Stimulated activated CD8-positive, alpha-beta memory T cell treated with anti-CD3 and anti-CD28 coated beads, Interleukin-4, amount 100 ng/mL, for 1 hour (primary cell): ENCODE data around the gene NCDN.

Source experiments
- DNase-seq, 2 donors: peaks; one replicate each; pipeline ENCODE4 v3.0.0-alpha.2; 2020; ENCODE audit warnings: low read depth in 2 of 2, low spot score in 1 of 2

The NCDN gene

DNA sequence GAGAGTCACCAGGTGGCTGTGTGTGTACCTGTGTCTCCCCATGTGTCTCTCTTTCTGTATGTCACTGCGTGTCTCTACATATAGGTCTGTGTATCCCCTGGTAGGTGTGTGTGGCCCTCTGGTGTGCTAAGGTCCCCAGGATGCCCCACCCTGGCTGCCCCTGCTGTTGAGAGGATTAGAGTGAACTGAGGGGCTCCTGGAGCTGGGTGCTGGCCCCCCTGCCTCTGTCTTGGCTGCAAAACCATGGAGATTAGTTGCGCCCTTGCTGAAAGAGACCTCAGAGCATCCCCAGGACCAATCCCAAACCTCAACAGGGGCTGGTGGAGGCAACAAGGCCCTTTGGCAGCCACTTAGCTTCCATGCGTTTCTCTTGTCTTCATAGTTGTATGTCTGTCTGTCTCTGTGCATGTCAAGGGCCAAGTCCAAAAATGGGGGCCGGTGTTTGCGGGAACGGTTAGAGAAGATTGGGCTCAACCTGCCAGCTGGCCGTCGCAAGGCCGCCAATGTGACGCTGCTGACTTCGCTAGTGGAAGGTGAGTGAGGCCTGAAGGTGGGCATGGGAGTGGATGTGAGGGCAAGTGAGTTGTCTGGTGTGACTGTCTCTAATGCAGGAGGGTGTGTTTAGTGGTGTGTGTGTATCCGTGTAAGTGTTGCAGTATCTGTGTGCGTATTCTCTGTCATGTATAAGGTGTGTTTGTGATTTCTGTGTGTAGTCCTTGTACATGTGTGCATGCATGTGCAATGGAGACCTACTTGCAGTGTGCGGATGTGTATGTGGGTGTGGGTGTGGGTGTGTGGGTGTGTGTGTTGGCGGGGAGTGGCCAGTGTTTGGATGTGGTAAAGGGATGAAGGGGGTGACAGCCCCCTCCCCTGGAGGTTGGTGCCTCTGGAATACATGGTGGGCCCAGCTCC, 32.2 kb downstream of the NCDN start:
- DNase-seq, result no peak

DNA sequence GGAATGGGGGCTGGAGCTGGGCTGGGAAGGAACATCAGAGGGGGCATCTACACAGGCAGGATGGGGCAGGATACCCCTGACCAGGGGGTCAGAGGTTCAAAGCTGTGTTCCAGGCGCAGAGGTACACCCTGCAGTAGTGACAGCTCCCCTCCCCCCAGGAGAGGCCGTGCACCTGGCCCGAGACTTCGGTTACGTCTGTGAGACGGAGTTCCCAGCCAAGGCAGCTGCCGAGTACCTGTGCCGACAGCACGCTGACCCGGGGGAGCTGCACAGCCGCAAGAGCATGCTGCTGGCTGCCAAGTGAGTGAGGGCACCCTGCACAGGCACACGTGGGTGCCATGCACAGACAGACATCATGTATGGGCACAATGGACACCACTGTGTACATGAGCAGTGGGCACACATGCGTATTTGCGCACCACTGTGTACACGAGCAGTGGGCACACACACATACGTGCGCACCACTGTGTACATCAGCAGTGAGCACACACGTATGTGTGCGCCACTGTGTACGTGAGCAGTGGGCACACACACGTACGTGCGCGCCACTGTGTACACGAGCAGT, 33.0 kb downstream of the NCDN start:
- no peak for DNase-seq

DNA sequence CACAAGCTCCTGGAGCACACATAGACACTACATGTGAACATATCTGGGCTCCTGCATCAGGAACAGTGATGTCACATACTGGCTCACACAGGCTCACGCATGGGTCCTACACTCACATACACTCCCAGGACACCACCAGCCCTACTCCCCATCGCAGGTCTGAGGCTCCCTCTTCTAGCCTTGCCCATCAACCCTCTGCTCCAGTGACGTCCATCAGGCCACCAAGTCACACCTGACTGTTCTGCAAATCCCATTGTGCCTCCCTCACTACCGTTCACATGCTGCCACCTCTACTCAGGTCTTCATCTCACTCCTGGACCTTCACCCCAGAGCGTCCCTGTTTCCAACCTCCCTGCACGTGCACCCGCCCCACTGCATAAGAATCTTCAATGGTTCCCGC, 33.6 kb downstream of the NCDN start:
- DNase-seq, result no peak

- DNase-seq, result no peak
Measured at GRCh38 chr1:35592991-35593769, 35.6 kb downstream of the NCDN start.

DNA sequence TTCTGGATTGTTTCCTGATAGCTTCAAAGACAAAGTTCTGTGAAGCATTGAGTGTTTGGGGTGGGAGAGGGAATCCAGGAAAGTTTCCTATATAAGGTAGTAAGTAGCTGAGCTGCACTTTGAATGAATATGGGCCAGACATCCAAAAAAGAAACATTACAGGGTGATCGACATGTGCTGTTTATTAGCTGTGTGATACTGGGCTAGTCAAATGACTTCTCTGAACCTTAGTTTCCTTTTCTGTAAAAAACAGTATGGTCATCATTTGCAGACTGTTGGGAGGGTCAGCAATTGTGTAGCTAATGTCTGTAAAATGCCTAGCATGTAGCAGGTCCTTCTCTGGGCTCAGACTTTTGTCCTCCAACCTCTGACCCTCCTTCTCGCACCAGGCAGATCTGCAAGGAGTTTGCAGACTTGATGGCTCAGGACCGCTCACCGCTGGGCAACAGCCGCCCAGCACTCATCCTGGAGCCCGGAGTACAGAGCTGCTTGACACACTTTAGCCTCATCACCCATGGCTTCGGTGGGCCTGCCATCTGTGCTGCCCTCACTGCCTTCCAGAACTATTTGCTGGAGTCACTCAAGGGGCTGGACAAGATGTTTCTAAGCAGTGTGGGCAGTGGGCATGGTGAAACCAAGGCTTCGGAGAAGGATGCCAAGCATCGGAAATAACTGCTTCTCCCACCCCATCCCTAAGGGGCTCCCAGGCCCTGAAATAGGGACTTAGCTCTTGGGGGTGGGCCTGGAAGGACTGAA, 36.6 kb downstream of the NCDN start:
- no peak for DNase-seq

GRCh38 chr1:35595684-35596083, 38.1 kb downstream of the NCDN start:
- DNase-seq, result no peak

DNA sequence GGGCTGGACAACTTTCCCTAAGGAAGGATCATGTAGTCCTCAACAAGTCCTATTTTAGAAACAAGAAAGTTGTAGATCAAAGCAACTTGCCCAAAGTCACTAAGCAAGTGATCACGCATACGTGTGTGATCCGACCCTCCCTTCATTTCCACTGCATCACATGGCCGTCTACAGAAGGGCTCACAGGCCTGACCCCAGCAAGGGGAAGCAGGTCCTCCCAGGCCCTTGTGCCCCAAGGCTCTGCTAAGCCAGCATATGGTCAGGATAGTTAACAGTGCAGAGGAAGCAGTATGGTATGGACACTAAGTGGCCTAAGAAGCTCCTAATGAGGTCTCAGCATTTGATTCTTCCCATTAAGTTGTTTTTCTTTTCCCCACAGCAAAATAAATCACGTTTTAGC, 40.3 kb downstream of the NCDN start:
- no peak for DNase-seq

DNA sequence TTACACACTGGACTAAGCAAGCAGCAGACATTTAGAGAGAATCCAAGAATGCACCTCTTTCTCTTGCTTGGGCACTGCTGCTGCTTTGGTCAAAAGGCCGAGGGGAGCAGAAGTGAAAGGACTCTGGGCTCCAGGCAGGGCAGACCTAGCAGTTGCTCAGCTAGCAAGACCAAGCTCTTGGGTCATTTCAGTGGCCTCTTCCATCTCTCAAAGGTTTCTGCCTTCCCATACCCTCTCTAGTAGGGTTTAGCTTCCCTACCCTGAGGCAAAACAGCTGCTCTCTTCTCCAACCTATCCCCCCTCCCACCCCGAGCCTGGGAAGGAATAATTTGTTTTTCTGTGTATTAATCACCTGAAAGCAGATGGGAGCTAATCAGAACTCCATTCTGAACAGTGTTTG, 41.3 kb downstream of the NCDN start:
- DNase-seq, result no peak

- no peak for DNase-seq
Measured at GRCh38 chr1:35599411-35599810, 41.8 kb downstream of the NCDN start.

- DNase-seq, result no peak
Measured at GRCh38 chr1:35600593-35600992, 43.0 kb downstream of the NCDN start.

DNA sequence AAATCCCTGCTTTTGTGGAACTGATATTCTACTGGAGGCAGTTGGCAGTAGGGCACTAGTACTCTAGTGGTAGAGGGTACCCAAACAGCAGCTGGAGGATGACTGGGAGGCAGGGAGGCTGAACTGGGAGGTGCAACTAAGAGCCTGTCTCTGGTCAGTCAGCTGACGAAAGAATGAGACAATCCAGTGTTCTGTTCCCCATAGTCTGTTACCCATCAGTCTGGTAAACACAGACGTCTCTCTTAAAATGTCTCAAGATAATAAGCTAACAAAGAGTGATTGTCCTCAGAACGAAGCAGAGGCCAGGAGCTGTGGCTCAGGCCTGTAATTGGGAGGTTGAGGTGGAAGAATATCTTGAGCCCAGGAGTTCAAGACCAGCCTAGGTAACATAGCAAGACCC, 45.9 kb downstream of the NCDN start:
- DNase-seq, result no peak

DNA sequence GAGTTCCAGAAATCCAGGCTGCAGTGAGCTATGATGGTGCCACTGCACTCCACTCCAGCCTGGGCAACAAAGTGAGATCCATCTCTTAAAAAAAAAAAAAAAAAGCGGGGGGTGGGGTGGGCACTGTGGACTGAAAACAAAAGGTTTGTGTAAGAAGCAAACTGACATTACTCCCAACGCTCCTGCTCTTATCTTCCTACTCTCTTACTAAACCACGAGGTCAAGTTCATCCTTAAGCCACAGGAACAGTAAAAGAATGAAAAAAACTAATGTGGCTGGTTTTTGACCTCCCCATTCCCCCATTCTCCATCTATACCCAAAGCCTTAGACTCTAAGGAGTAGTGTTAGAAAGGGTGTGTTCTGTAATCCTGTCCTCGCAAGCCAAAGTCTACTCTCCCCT, 46.3 kb downstream of the NCDN start:
- DNase-seq, result no peak

- DNase-seq, result no peak
Measured at GRCh38 chr1:35605071-35605866, 47.7 kb downstream of the NCDN start.

DNA sequence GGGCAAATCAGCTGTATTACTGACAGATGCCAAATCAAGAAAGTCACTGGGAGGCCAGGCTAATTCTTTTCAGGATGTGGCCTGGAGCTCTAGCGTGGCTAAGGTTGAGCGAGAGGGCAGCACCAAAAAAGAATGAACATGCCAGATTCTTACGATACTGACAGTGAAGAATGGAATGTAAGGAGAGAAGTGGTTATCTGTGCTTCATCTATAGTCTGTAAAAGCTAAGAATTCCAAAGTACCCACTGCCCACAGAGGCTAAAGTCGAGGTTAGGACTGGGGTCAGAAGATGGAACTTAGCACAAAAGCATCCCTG, 48.2 kb downstream of the NCDN start:
- DNase-seq, result no peak

DNA sequence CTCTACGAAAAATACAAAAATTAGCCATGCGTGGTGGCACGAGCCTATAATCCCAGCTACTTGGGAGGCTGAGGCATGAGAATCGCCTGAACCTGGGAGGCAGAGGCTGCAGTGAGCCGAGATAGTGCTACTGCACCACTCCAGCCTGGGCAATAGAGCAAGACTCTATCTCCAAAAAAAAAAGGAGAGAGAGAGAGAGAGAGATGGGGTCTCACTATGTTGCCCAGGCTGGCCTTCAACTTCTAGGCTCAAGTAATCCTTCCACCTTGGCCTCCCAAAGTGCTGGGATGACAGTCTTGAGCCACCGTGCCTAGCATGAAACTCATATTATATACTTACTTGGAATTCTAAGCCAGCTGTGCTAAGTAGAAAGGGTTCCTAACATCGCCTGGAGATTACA, 54.1 kb downstream of the NCDN start:
- DNase-seq, result no peak

- no peak for DNase-seq
Measured at GRCh38 chr1:35615440-35615839, 57.8 kb downstream of the NCDN start.
